Testis (tissue), 2 donors: ENCODE data around the gene RAD21L1.

Experiments
- POLR2A ChIP-seq: fragments of 450-650 bp; IDR thresholded peaks from one replicate; pipeline ENCODE4 v1.6.1; 2017; ENCODE audit warnings: antibody characterized with exemption, mild to moderate bottlenecking, moderate library complexity
- TF ChIP-seq, protein P1 (sequence below), 3 experiments: fragments of 450-650 bp in 2 of 3; fragments of 200-600 bp in 1 of 3; sonication (generic) in 1 of 3; IDR thresholded peaks; one replicate each; pipeline ENCODE4 v1.5.1; 2016 to 2019; ENCODE audit warnings: antibody characterized with exemption in 3 of 3, mild to moderate bottlenecking in 2 of 3, moderate library complexity in 1 of 3

DNA sequence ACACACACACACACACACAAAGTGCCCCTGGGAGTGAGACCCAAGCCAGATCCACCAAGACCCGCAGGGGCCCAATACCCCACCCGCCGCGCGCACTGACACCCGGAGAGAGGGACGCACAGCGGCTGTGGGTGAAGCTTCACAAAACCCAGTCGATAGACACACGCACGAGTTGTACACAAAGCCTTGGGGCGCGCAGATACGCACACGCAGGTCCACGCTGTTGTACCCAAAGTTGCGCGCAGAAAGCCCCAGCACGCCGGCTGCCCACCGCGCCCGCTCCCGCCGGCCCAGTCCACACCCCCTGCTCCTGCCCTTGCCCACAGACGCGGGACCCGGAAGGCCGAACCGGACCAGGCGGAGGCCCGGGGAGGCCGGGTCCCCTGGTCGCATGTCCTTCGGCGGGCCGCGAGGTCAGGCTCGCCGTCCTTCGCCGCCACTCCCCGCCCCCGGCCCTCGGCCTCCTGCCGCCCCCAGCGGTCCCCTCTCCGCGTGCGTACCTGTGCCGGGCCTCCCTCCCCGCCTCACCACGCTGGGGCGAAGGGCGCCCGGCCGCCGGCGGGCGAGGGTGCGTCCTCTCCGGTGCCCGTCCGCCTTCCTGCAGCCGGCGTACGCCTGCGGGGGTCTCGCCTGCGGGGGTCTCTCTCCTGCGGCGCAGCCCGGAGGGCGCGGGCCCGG, 41.1 kb upstream of the RAD21L1 start, which contains the start of gene TMEM74B:
- TF ChIP-seq, protein P1, sequence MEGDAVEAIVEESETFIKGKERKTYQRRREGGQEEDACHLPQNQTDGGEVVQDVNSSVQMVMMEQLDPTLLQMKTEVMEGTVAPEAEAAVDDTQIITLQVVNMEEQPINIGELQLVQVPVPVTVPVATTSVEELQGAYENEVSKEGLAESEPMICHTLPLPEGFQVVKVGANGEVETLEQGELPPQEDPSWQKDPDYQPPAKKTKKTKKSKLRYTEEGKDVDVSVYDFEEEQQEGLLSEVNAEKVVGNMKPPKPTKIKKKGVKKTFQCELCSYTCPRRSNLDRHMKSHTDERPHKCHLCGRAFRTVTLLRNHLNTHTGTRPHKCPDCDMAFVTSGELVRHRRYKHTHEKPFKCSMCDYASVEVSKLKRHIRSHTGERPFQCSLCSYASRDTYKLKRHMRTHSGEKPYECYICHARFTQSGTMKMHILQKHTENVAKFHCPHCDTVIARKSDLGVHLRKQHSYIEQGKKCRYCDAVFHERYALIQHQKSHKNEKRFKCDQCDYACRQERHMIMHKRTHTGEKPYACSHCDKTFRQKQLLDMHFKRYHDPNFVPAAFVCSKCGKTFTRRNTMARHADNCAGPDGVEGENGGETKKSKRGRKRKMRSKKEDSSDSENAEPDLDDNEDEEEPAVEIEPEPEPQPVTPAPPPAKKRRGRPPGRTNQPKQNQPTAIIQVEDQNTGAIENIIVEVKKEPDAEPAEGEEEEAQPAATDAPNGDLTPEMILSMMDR (IDR thresholded peaks at IDR 0.05), result no peak
- no peak for TF ChIP-seq POLR2A
